ENCODE results near the gene DGKH. TPM values are rescaled to one million over a fixed set of nuclear protein-coding genes. Genes with fewer than 3 reads are reported as not detected.

Gene DGKH
- total RNA-seq, 4 donors from 2014 or later, result 18.6 to 32.5 (median 19.6) TPM

DNA sequence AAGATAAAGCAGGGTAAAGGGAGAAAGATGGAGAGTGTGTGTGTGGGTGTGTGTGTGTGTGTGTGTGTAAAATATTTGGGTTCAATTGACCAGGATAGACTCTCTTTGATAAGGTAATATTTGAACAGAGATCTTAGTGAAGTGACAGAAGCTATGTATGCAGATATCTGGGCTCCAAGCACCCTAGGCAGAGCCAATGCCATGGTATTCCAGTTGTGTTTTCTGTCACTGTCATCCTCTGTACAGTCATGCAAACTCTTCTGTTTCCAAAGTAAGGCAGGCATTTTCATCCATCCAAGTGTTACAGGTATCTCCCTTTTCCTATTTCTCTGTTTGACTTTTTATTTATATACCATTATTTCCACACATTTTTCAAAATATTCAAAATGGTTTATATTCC is 13.5 kb downstream of the DGKH start:
- TF ChIP-seq, protein P1, sequence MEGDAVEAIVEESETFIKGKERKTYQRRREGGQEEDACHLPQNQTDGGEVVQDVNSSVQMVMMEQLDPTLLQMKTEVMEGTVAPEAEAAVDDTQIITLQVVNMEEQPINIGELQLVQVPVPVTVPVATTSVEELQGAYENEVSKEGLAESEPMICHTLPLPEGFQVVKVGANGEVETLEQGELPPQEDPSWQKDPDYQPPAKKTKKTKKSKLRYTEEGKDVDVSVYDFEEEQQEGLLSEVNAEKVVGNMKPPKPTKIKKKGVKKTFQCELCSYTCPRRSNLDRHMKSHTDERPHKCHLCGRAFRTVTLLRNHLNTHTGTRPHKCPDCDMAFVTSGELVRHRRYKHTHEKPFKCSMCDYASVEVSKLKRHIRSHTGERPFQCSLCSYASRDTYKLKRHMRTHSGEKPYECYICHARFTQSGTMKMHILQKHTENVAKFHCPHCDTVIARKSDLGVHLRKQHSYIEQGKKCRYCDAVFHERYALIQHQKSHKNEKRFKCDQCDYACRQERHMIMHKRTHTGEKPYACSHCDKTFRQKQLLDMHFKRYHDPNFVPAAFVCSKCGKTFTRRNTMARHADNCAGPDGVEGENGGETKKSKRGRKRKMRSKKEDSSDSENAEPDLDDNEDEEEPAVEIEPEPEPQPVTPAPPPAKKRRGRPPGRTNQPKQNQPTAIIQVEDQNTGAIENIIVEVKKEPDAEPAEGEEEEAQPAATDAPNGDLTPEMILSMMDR (IDR thresholded peaks at IDR 0.05), result no peak
- TF ChIP-seq POLR2A (IDR thresholded peaks at IDR 0.05) (no peak), EP300 (IDR thresholded peaks at IDR 0.05) (no peak), POLR2AphosphoS5 (IDR thresholded peaks at IDR 0.05) (no peak)
- no peak overlapping the region for H3K27ac ChIP-seq
- H3K27me3 ChIP-seq, result no peaks in the 10 kb centered on the region
- ATAC-seq, result no peak
- H3K4me3 ChIP-seq, result no peak overlapping the region
- H3K4me1 ChIP-seq, result peaks cover 0 to 6% (median 0%) of the 10 kb centered on the region in 3 donors
- peaks cover 0 to 5% (median 0%) of the 10 kb centered on the region in 3 donors for H3K9me3 ChIP-seq
- peaks cover 0 to 15% of the 10 kb centered on the region in 2 donors for H3K36me3 ChIP-seq

DNA sequence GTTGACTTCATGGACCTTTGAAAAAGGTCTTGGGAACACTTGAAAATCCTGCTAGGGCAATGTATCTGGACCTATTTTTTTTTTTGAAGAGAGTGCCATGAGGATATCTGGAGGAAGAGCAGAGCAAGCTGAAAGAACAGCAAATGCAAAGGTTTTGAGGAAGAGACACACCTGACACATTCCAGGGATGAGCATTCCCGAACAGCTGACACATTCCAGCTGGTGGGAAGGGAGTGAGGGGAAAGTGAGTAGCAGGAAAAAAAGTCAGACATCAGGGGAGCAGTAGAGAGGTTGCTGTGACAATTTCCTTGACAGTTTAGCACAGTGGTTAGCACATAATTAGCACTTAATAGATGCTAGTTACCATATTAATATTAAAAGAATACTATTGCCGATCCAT is 14.7 kb downstream of the DGKH start:
- Histone ChIP-seq H3K9me3 (peaks cover 0 to 5% (median 0%) of the 10 kb centered on the region in 3 donors), H3K4me1 (peaks cover 0 to 6% (median 0%) of the 10 kb centered on the region in 3 donors), H3K27ac (no peak overlapping the region), H3K4me3 (no peak overlapping the region), H3K36me3 (peaks cover 0 to 15% of the 10 kb centered on the region in 2 donors), H3K27me3 (no peaks in the 10 kb centered on the region)
- TF ChIP-seq POLR2A (IDR thresholded peaks at IDR 0.05) (no peak), POLR2AphosphoS5 (IDR thresholded peaks at IDR 0.05) (no peak), EP300 (IDR thresholded peaks at IDR 0.05) (no peak)
- TF ChIP-seq, protein P1 (IDR thresholded peaks at IDR 0.05), result no peak
- WGBS, 2 donors (ENCODE audit: low coverage in 1 of 2), result 68 to 77% methylated on average over 2 of the region's 2 CpGs
- ATAC-seq, result no peak

DNA sequence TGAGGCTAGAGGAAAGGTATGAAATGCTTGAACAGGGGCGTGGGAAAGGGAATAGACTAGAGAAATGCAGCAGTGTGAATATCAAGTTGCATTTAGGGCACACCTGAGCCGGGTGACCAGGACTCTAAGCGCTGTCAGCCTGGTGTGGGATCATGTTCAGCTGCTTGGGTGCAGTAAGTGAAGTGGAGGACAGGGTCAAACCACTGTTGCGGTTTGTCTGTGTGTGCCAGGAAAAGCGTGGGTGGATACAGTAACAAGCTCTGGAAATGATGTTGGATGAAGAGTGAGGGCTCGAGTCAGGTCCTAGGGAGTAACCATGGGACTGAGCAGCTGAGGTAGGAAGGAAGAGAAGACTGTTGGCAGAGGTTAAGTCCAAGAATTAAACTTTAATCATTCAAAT is 15.8 kb downstream of the DGKH start:
- Histone ChIP-seq H3K4me1 (peaks cover 0 to 6% (median 0%) of the 10 kb centered on the region in 3 donors), H3K27me3 (no peaks in the 10 kb centered on the region), H3K36me3 (peaks cover 0 to 11% of the 10 kb centered on the region in 2 donors), H3K9me3 (no peaks in the 10 kb centered on the region), H3K27ac (no peak overlapping the region), H3K4me3 (no peak overlapping the region)
- ATAC-seq, result no peak
- 51 to 75% methylated on average over 2 to 6 of the region's 6 CpGs for WGBS, 2 donors (ENCODE audit: low coverage in 1 of 2)
- TF ChIP-seq, protein P1 (IDR thresholded peaks at IDR 0.05), result no peak
- TF ChIP-seq POLR2AphosphoS5 (IDR thresholded peaks at IDR 0.05), result no peak
- no peak for TF ChIP-seq POLR2A (IDR thresholded peaks at IDR 0.05)
- TF ChIP-seq EP300 (IDR thresholded peaks at IDR 0.05), result no peak

DNA sequence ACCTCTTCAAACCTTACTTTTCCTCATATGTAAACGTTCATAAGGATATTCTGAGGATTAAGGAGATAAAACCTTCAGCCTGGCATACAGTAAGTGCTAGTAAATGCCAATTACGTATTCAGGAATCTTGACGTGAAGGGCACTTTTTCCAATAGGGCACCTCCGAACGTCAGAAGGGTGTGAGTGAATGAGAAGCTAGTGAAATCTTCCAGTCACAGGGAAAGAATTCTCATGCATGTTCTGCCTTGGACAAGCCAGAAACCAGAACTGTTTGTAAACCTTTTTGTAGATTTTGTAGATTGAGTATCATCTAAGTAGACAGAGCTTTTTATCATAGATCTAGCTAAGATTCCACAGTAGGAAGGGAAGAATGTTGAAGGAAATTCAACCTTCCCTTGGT is 16.5 kb downstream of the DGKH start:
- H3K4me3 ChIP-seq, result no peak overlapping the region
- peaks cover 0 to 11% of the 10 kb centered on the region in 2 donors for H3K36me3 ChIP-seq
- H3K9me3 ChIP-seq, result no peaks in the 10 kb centered on the region
- no peak for ATAC-seq
- no peak overlapping the region for H3K27ac ChIP-seq
- no peaks in the 10 kb centered on the region for H3K27me3 ChIP-seq
- WGBS, 2 donors (ENCODE audit: low coverage in 1 of 2), result 47 to 69% methylated on average over 5 of the region's 5 CpGs
- peaks cover 0 to 6% (median 0%) of the 10 kb centered on the region in 3 donors for H3K4me1 ChIP-seq
- TF ChIP-seq POLR2A (IDR thresholded peaks at IDR 0.05), result no peak
- TF ChIP-seq POLR2AphosphoS5 (IDR thresholded peaks at IDR 0.05), result no peak
- TF ChIP-seq, protein P1 (IDR thresholded peaks at IDR 0.05), result no peak
- no peak for TF ChIP-seq EP300 (IDR thresholded peaks at IDR 0.05)

DNA sequence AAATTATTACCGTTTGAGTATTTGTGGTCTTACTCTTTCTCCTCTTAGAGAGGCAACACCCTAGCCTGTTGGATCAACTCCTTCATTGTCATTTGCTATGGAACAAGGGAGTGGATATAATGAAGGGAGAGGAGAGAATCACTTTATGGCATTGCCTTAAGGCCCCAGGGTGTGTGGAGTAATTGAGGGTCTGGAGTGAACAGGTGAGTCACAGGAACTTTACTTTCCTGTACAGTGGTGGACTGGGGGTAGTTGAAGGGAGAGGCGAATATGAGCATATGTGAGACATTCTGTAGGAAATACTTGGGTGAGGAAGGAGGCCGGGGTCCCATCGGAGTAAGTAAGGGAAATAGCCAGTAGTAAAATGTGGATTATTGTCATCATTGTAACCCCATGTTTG is 17.0 kb downstream of the DGKH start:
- no peaks in the 10 kb centered on the region for H3K27me3 ChIP-seq
- peaks cover 0 to 11% of the 10 kb centered on the region in 2 donors for H3K36me3 ChIP-seq

More for the DNA sequence above, 17.0 kb downstream of the DGKH start:
- TF ChIP-seq POLR2A (IDR thresholded peaks at IDR 0.05) (no peak), EP300 (IDR thresholded peaks at IDR 0.05) (no peak)
- TF ChIP-seq, protein P1 (IDR thresholded peaks at IDR 0.05), result no peak
- Histone ChIP-seq H3K9me3 (no peaks in the 10 kb centered on the region), H3K4me1 (peaks cover 0 to 6% (median 0%) of the 10 kb centered on the region in 3 donors), H3K4me3 (no peak overlapping the region), H3K27ac (no peak overlapping the region)
- WGBS, 2 donors (ENCODE audit: low coverage in 1 of 2), result 82 to 100% methylated on average over 1 to 4 of the region's 4 CpGs
- no peak for ATAC-seq

Data from gastroesophageal sphincter (tissue), 4 donors.